ENCODE data around the gene TMPO.

TMPO gene, protein sequence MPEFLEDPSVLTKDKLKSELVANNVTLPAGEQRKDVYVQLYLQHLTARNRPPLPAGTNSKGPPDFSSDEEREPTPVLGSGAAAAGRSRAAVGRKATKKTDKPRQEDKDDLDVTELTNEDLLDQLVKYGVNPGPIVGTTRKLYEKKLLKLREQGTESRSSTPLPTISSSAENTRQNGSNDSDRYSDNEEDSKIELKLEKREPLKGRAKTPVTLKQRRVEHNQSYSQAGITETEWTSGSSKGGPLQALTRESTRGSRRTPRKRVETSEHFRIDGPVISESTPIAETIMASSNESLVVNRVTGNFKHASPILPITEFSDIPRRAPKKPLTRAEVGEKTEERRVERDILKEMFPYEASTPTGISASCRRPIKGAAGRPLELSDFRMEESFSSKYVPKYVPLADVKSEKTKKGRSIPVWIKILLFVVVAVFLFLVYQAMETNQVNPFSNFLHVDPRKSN

DNA sequence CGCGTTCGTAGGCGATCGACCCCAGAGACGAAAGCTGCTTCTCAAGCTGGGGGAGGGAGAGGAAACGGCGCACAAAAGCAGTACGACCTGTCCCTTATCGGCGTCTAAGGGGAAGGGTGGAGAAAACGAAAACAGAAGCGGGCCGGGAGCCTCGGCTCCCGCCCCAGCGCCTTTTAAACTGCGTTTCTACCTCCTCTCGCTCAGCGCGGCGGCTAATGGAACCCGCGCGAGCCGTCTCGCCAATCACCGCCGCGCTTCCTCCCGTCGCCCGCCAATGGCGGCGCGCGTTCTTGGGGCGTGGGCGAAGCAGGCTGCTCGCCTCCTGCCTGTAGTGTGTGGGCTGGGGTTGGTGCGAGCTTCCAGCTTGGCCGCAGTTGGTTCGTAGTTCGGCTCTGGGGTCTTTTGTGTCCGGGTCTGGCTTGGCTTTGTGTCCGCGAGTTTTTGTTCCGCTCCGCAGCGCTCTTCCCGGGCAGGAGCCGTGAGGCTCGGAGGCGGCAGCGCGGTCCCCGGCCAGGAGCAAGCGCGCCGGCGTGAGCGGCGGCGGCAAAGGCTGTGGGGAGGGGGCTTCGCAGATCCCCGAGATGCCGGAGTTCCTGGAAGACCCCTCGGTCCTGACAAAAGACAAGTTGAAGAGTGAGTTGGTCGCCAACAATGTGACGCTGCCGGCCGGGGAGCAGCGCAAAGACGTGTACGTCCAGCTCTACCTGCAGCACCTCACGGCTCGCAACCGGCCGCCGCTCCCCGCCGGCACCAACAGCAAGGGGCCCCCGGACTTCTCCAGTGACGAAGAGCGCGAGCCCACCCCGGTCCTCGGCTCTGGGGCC is at the start of gene TMPO:
TSS of gene TMPO (plus strand) at position 304 of the 824 bp plus-strand sequence. CDS start at position 582, 278 bp downstream.
- H3K9me3 ChIP-seq (ENCODE audit: control insufficient read depth, insufficient read depth, low read depth, low read length) = no peaks in the 10 kb centered on the region
- H3K36me3 ChIP-seq (ENCODE audit: control insufficient read depth in 2 of 2, insufficient read depth in 1 of 2, low read length in 2 of 2) = peaks cover 5 to 6% of the 10 kb centered on the region in 2 experiments; a peak in 2 of 3 replicates
- H3K27ac ChIP-seq (ENCODE audit: extremely low read depth, low read depth, low read length) = peak within 1 kb of the TSS; percentile 98
- H3K4me3 ChIP-seq (ENCODE audit: low read depth, low read length) = peak within 1 kb of the TSS; percentile 97
- ChIA-PET POLR2A (interaction anchor here (0.6 to 2.3 kb wide), 16 partner anchors 8 to 178 kb away, joined by 3 to 18 read pairs (median 4); partner anchors contain the start of genes IKBIP and SLC25A3), CTCF (interaction anchor here (0.6 to 2.8 kb wide), 9 partner anchors 7 to 119 kb away, joined by 3 to 9 read pairs (median 4); no protein-coding TSS in a partner anchor)
- H3K4me1 ChIP-seq (ENCODE audit: control insufficient read depth, insufficient read depth, low read length) = peaks cover 11% of the 10 kb centered on the region; the same call in 1 of the 2 replicates
- no peak for TF ChIP-seq ZNF785 (tag by site-specific recombination; IDR thresholded peaks at IDR 0.05)
- TF ChIP-seq, protein P1, sequence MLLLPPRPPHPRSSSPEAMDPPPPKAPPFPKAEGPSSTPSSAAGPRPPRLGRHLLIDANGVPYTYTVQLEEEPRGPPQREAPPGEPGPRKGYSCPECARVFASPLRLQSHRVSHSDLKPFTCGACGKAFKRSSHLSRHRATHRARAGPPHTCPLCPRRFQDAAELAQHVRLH (tag by site-specific recombination; IDR thresholded peaks at IDR 0.05) = no peak; the same call in 1 of the 2 replicates
- TF ChIP-seq SP2 (tag by site-specific recombination; IDR thresholded peaks at IDR 0.05) = peak; percentile 87
- TF ChIP-seq, protein P2, sequence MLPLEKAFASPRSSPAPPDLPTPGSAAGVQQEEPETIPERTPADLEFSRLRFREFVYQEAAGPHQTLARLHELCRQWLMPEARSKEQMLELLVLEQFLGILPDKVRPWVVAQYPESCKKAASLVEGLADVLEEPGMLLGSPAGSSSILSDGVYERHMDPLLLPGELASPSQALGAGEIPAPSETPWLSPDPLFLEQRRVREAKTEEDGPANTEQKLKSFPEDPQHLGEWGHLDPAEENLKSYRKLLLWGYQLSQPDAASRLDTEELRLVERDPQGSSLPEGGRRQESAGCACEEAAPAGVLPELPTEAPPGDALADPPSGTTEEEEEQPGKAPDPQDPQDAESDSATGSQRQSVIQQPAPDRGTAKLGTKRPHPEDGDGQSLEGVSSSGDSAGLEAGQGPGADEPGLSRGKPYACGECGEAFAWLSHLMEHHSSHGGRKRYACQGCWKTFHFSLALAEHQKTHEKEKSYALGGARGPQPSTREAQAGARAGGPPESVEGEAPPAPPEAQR (tag by site-specific recombination; IDR thresholded peaks at IDR 0.05) = no peak
- peak; percentile 56; the same call in 1 of the 2 replicates for TF ChIP-seq KLF8 (tag by site-specific recombination; IDR thresholded peaks at IDR 0.05)
- peak; percentile 83 for TF ChIP-seq ZNF600 (tag by site-specific recombination; IDR thresholded peaks at IDR 0.05)
- TF ChIP-seq KLF9 (tag by site-specific recombination; IDR thresholded peaks at IDR 0.05; ENCODE audit: low read depth) = no peak
- TF ChIP-seq ZBTB1 (tag by site-specific recombination; IDR thresholded peaks at IDR 0.05) = no peak
- no peak for TF ChIP-seq ZNF514 (tag by site-specific recombination; IDR thresholded peaks at IDR 0.05)
- TF ChIP-seq, protein P3, sequence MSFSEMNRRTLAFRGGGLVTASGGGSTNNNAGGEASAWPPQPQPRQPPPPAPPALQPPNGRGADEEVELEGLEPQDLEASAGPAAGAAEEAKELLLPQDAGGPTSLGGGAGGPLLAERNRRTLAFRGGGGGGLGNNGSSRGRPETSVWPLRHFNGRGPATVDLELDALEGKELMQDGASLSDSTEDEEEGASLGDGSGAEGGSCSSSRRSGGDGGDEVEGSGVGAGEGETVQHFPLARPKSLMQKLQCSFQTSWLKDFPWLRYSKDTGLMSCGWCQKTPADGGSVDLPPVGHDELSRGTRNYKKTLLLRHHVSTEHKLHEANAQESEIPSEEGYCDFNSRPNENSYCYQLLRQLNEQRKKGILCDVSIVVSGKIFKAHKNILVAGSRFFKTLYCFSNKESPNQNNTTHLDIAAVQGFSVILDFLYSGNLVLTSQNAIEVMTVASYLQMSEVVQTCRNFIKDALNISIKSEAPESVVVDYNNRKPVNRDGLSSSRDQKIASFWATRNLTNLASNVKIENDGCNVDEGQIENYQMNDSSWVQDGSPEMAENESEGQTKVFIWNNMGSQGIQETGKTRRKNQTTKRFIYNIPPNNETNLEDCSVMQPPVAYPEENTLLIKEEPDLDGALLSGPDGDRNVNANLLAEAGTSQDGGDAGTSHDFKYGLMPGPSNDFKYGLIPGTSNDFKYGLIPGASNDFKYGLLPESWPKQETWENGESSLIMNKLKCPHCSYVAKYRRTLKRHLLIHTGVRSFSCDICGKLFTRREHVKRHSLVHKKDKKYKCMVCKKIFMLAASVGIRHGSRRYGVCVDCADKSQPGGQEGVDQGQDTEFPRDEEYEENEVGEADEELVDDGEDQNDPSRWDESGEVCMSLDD (tag by site-specific recombination; IDR thresholded peaks at IDR 0.05) = peak; percentile 38; the same call in 1 of the 2 replicates
- TF ChIP-seq, protein P4, sequence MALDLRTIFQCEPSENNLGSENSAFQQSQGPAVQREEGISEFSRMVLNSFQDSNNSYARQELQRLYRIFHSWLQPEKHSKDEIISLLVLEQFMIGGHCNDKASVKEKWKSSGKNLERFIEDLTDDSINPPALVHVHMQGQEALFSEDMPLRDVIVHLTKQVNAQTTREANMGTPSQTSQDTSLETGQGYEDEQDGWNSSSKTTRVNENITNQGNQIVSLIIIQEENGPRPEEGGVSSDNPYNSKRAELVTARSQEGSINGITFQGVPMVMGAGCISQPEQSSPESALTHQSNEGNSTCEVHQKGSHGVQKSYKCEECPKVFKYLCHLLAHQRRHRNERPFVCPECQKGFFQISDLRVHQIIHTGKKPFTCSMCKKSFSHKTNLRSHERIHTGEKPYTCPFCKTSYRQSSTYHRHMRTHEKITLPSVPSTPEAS (tag by site-specific recombination; IDR thresholded peaks at IDR 0.05) = no peak
- TF ChIP-seq, protein P5, sequence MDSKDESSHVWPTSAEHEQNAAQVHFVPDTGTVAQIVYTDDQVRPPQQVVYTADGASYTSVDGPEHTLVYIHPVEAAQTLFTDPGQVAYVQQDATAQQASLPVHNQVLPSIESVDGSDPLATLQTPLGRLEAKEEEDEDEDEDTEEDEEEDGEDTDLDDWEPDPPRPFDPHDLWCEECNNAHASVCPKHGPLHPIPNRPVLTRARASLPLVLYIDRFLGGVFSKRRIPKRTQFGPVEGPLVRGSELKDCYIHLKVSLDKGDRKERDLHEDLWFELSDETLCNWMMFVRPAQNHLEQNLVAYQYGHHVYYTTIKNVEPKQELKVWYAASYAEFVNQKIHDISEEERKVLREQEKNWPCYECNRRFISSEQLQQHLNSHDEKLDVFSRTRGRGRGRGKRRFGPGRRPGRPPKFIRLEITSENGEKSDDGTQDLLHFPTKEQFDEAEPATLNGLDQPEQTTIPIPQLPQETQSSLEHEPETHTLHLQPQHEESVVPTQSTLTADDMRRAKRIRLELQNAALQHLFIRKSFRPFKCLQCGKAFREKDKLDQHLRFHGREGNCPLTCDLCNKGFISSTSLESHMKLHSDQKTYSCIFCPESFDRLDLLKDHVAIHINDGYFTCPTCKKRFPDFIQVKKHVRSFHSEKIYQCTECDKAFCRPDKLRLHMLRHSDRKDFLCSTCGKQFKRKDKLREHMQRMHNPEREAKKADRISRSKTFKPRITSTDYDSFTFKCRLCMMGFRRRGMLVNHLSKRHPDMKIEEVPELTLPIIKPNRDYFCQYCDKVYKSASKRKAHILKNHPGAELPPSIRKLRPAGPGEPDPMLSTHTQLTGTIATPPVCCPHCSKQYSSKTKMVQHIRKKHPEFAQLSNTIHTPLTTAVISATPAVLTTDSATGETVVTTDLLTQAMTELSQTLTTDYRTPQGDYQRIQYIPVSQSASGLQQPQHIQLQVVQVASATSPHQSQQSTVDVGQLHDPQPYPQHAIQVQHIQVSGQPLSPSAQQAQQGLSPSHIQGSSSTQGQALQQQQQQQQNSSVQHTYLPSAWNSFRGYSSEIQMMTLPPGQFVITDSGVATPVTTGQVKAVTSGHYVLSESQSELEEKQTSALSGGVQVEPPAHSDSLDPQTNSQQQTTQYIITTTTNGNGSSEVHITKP (tag by site-specific recombination; IDR thresholded peaks at IDR 0.05) = peak; percentile 73
- TF ChIP-seq HOXD13 (CRISPR knock-in tag; IDR thresholded peaks at IDR 0.05; ENCODE audit: borderline replicate concordance) = no peak
- peak; percentile 61; the same call in 1 of the 2 replicates for TF ChIP-seq PRDM1 (tag by site-specific recombination; IDR thresholded peaks at IDR 0.05)
- no peak for TF ChIP-seq ZNF140 (tag by site-specific recombination; IDR thresholded peaks at IDR 0.05)
- no peak for TF ChIP-seq ZNF621 (tag by site-specific recombination; IDR thresholded peaks at IDR 0.05)
- peak; percentile 45; the same call in 1 of the 2 replicates for TF ChIP-seq KLF10 (tag by site-specific recombination; IDR thresholded peaks at IDR 0.05)
- TF ChIP-seq ZNF830 (tag by site-specific recombination; IDR thresholded peaks at IDR 0.05; ENCODE audit: low read depth) = no peak
- TF ChIP-seq, protein P6, sequence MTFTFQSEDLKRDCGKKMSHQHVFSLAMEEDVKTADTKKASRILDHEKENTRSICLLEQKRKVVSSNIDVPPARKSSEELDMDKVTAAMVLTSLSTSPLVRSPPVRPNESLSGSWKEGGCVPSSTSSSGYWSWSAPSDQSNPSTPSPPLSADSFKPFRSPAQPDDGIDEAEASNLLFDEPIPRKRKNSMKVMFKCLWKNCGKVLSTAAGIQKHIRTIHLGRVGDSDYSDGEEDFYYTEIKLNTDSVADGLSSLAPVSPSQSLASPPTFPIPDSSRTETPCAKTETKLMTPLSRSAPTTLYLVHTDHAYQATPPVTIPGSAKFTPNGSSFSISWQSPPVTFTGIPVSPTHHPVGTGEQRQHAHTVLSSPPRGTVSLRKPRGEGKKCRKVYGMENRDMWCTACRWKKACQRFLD (tag by site-specific recombination; IDR thresholded peaks at IDR 0.05) = no peak
- TF ChIP-seq ZNF610 (tag by site-specific recombination; IDR thresholded peaks at IDR 0.05; ENCODE audit: borderline replicate concordance) = peak; percentile 28; the same call in 1 of the 2 replicates
- TF ChIP-seq, protein P7, sequence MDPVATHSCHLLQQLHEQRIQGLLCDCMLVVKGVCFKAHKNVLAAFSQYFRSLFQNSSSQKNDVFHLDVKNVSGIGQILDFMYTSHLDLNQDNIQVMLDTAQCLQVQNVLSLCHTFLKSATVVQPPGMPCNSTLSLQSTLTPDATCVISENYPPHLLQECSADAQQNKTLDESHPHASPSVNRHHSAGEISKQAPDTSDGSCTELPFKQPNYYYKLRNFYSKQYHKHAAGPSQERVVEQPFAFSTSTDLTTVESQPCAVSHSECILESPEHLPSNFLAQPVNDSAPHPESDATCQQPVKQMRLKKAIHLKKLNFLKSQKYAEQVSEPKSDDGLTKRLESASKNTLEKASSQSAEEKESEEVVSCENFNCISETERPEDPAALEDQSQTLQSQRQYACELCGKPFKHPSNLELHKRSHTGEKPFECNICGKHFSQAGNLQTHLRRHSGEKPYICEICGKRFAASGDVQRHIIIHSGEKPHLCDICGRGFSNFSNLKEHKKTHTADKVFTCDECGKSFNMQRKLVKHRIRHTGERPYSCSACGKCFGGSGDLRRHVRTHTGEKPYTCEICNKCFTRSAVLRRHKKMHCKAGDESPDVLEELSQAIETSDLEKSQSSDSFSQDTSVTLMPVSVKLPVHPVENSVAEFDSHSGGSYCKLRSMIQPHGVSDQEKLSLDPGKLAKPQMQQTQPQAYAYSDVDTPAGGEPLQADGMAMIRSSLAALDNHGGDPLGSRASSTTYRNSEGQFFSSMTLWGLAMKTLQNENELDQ (tag by site-specific recombination; IDR thresholded peaks at IDR 0.05; ENCODE audit: low read depth) = no peak
